DMS79 (cell line): Measurements from ENCODE around the gene PABPC1L.
A peak's percentile ranks its signal among the peaks of the same experiment; 100 is the strongest.

Experiments used
- DNase-seq: peaks from one replicate; lab custom pipeline; 2025; lab: John Stamatoyannopoulos, UW

PABPC1L gene

DNA sequence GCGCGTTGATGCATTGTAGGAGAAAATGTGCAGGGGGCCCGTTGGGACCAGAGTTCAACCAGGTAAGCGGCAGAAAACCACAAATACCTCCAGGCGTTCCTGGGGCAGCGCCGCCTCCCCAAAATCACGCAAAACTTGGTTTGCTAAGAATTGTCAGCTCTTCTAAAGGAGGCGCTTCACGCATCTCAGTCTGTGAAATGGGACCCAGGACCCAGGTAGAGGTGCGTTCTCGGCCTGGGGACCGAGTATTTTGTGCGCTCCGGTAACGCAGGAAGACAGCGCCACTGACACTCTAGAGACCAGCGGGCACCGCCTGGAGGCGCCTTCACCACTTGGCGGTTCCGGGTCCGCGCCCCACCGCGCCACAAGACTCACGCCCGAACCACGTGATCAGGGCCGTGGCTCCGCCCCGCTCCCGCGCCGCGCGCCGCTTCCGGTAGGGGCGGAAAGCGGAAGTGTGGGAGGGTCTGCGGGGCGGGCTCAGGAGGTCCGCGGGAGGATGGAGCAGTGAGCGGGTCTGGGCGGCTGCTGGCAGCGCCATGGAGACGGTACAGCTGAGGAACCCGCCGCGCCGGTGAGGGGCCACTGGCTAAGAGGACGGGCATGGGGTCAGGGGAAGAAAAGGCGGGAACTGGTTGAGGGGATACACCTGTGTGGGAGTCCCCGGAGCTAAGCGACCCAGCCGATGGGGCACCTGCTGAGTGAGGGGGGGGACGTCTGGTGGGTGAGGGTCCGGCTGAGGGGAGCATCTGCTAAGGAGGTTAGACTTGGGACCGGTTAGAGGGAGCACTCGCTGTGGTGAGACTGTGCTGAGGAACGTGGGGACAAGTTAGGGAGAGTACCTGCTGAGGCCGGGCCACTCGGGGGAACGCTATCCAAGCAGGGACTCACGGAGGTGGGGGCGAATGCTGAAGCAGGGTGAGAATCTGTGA, 56.4 kb downstream of the PABPC1L start, which contains the start of gene STK4:
STK4 (plus strand) TSS at position 483 of the 932 bp plus-strand sequence; CDS start at position 540, 57 bp downstream.
- peak; percentile 54 for DNase-seq

DNA sequence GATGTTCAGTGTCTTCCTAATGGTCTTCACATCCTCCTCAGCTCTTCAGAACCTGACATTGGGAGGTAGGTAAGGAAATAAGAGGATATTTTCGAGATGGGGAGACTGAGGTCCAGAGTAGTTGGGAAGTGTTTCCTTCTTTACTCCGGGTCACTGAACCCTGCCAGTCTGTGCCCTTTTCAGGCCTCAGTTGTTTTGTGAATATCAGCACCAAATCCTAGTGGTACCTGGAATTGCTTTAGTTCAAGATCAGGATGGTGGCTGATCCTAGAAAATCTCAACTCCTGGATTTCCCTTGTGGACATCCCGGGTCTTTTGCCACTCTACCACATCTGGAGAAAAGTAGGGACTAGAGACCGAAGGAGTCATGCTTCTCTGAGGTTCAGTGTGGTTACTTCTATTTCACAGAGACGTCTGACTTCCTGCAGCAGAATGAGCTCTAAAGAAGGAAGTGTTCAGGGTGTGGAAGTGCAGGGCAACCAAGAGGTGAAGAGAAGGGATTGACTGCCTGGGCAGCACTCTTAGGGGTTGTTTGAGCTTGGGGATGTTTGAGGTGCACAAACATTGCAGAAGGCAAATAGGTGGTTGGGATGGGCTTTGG, 57.4 kb downstream of the PABPC1L start:
- DNase-seq, result no peak

DNA sequence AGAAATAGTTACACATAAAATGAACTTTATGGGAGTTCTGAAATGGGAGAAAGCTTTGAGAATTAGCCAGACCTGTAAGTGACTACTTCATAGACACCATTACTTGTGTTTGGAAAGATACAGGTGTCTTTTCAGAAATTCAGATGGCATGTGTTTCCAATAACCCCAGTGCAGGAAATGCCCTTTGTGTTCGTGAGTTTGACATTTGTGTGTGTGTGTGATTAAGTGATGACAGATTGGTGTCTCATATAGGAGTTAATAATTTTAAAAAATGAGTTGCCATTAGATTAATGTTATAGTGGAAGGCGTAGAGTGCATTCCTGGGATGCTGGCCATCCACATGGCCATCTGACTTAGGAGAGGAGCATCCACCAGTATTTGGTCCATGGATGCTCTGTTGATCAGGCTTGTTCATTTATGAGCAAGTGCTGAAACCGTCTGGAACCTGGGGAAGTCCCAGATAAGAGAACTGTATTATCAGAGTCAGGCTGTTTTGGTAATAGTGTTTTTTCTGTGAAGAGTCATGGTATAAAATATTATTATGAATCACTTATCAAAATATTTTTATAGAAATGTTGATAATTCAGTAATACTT, 59.5 kb downstream of the PABPC1L start:
- DNase-seq, result no peak

DNA sequence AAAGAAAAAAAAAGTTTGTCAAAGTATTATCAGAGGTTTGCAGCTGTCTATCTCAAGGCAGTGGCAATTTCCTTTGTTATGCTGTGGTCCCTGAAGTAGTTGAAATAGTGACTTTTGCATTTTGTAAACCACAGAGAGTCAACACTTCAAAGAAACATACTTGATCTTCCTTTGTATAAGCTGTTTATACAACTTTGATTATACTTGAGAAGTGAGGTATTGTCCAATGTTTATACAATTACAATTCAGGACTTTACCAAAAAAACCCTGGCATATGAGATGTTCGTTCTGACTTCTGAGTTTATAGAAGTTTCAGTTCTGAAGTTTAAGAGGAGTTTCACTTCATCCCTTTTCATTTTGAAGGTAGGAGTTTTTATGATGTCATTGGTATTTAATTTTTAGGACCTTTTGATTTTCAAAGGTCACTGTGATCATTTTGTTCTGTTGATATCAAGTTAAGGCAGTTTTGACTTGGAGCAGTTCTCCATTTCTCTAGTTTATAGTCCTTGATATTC, 60.4 kb downstream of the PABPC1L start:
- no peak for DNase-seq

DNA sequence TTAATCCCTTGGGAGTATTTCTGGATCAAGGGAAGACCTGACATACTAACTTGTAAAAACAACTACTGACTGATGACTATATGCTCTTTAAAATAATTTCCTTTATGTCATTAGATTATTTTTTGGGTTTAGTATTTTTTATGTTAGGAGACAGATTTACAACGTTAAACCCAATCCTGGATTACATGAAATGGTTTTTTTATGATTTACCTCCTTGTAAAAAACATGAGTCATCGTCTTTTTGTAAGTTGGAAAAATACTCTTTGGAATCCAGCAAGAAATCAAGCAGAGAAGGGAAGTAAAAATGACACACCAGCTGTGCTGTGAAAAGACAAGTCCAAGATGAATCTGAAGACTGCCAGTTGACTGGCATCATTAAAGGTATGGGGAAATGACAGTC, 63.2 kb downstream of the PABPC1L start:
- DNase-seq, result no peak

DNA sequence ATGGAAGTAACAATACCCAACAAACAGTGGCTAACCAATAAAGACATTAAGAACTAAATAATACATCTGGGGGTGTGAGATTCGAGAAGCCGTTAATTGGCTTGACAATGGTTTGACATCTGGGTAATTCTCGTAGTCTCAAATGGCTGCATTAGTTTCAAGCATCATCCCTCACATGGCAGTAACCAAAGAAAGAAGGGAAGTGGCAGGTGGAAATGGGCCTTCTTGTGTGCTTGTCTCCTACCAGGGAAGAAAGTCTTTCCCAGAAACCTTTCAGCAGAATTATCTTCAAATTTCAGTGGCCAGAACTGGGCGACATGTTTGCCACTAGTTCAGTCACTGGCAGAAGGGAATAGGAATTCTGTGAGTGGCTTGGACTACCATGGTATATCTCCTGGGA, 66.8 kb downstream of the PABPC1L start:
- no peak for DNase-seq

DNA sequence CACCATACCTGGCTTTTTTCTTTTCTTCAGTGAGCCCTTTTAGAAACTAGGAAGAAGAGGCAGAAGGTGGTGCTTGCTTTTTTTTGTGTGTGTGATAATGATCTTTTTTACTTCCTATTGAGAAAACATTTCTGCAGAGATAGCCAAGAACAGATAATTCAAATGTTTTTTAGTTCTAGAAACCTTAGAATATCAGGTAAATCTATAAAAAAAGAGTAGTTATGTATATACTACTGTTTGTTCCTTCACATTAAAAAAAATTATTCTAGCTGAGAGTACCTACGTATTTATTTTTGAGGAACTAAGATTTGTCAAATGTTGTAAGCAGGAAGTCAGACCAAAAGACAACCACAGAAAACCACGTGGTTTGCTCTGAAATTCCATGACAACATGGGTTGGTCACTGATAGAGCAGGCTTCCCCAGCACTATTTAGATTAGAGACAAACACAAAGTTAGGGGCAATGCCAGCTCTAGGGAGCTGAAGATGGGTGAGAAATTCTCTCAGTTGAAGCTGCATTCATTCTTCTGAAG, 69.3 kb downstream of the PABPC1L start:
- no peak for DNase-seq

DNA sequence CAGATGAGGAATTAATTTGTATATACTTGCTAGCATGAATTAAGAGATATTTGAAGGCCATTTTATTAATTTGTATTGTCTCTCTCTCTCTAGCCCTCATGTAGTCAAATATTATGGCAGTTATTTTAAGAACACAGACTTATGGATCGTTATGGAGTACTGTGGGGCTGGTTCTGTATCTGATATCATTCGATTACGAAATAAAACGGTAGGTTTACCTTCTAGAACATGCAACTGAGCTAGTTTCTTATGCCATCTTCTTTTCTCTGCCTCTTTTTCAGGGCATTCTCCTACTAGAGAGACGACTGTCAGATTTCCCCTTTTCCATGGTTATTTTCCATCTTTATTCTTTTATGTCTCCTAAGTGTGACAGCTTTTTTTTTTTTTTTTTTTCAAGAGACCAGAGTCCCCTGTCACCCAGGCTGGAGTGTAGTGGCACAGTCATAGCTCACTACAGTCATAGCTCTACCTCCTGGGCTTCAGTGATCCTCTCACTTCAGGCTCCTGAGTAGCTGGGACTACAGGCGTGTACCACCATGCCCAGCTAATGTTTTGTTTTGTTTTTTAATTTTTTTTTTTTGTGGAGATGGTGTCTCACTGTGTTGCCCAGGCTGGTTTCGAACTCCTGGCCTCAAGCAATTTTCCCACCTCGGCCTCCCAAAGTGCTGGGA, 72.0 kb downstream of the PABPC1L start:
- DNase-seq, result no peak

DNA sequence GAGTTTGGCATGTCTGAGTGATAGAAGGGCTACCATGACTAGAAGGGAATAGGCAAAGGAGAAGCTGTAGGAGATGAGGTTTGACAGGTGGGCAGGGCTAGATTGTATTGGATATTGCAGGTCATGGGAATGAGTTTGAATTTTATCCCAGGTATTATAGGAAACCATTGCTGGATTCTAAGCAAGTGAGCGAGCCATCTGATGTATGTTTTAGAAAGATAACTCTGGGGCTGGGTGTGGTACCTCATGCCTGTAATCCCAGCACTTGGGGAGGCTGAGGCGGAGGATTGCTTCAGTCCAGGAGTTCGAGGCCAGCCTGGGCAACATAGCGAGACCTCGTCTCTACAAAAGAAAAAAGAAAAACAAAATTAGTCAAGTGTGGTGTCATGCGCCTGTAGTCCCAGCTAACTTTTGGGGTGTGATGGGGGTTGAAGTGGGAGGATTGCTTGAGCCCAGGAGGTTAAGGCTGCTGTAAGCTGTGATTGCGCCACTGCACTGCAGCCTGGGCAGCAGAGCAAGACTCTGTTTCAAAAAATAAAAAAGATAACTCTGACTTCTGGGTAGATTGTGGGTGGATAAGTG, 73.3 kb downstream of the PABPC1L start:
- DNase-seq, result no peak

DNA sequence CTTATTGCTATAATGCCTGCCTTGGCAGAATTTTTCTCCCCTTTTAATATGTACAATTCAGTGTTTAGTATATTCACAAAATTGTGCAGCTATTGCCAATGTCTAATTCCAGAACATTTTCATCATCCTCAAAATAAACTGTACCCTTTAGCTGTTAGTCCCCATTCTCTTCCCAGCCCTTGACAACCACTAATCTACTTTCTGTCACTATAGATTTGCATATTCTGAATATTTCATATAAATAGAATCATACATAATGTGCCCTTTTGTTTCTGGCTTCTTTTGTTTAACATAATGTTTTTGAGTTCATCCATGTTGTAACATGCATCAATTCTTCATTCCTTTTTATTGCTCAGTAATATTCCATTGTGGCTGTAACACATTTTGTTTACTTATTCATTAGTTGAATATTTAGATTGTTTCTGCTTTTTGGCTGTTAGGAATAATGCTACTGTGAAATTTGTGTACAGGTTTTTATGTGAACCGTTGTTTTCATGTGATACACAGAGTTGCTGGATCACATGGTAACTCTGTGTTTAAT, 78.8 kb downstream of the PABPC1L start:
- no peak for DNase-seq
